Mesothelial cell of epicardium (in vitro differentiated cells): ENCODE results near the gene DLG5. TPM values are rescaled to one million over a fixed set of nuclear protein-coding genes. Genes with fewer than 3 reads are reported as not detected.

Source experiments
- DNase-seq, 2 experiments: peaks; one replicate each; pipeline ENCODE4 v3.0.0; 2021; ENCODE audit warnings: low spot score in 2 of 2; ENCODE audit not compliant: unreplicated experiment in 2 of 2
- H3K27ac Mint-ChIP-seq: 2 replicates; pipeline ENCODE4 v1.8.0; 2021; ENCODE audit warnings: mixed read lengths
- H3K27me3 Mint-ChIP-seq: 2 replicates; pipeline ENCODE4 v1.8.0; 2021; ENCODE audit warnings: low read depth, mixed read lengths
- H3K36me3 Mint-ChIP-seq: 2 replicates; pipeline ENCODE4 v1.8.0; 2021; ENCODE audit warnings: mixed read lengths
- H3K4me1 Mint-ChIP-seq: 2 replicates; pipeline ENCODE4 v1.8.0; 2021; ENCODE audit warnings: mixed read lengths
- H3K4me3 Mint-ChIP-seq: 2 replicates; pipeline ENCODE4 v1.8.0; 2021; ENCODE audit warnings: mild to moderate bottlenecking, moderate library complexity, mixed read lengths
- H3K9me3 Mint-ChIP-seq: 2 replicates; pipeline ENCODE4 v1.8.0; 2021; ENCODE audit warnings: mixed read lengths
- CTCF ChIP-seq: fragments of 200-600 bp; sonication (generic); IDR thresholded peaks from one replicate; pipeline ENCODE4 v1.5.0; 2021; ENCODE audit warnings: antibody characterized with exemption; ENCODE audit not compliant: unreplicated experiment
- total RNA-seq: library from RNA; stranded (reverse); gene quantifications from 3 replicates; pipeline ENCODE4 v1.2.1, GENCODE V29; 2021

Gene DLG5
- total RNA-seq, 1 donor from 2014 or later, result 82.2 TPM

DNA sequence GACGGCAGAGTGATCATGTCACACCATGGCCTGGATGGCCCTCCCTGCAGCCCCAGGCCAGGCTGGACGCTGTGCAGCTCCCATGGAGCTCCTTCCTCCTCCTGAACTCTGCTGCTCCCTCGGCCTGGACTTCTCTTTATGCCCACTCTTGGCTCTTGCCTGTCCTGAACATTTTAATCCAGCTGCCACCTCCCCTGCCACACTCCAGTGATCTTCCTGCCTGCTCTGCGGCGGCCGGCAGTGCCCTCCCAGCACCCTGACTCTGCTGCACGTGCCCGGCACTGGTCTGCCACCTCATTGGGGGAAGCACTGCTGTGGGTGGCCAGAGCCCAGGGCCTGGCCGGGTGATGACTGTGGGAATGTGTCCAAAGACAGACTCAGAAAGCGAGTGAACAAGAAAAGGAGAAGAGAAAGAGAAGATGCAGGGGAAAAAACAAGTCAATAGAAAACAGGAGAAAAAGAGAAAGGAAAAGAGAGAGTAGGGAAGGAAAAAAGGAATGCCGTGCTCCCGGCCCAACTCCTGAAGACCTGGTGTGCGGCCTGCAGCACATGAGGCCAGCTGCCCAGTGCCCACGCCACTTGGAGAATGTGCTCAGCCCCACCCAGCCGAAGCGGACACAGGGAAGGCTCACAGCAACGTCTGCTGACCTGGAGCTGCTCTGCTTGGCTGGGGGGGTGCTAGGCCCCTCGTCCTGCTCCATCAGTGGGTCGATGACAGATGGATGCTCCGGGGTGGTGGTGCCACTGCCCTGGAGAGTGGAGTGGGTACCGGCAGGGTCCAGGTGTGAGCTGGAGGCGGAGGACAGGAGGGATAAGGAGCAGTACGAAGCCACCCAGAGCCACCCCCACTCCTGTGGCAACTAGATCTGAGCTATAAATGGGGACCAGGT lies 115.9 kb downstream of the DLG5 start:
- no peak for TF ChIP-seq CTCF
- H3K9me3 Mint-ChIP-seq, result no peaks in the 10 kb centered on the region
- no peaks in the 10 kb centered on the region for H3K27me3 Mint-ChIP-seq
- no peak overlapping the region for H3K27ac Mint-ChIP-seq
- no peak for DNase-seq
- peaks cover 42% of the 10 kb centered on the region for H3K36me3 Mint-ChIP-seq
- H3K4me3 Mint-ChIP-seq, result no peak overlapping the region
- no peaks in the 10 kb centered on the region for H3K4me1 Mint-ChIP-seq

- H3K36me3 Mint-ChIP-seq, result peaks cover 44% of the 10 kb centered on the region
- no peak for DNase-seq
- no peak overlapping the region for H3K27ac Mint-ChIP-seq
- no peaks in the 10 kb centered on the region for H3K9me3 Mint-ChIP-seq
- no peaks in the 10 kb centered on the region for H3K4me1 Mint-ChIP-seq
- no peak overlapping the region for H3K4me3 Mint-ChIP-seq
- no peaks in the 10 kb centered on the region for H3K27me3 Mint-ChIP-seq
- TF ChIP-seq CTCF, result no peak
Measured at GRCh38 chr10:77809336-77809735, 117.2 kb downstream of the DLG5 start.

DNA sequence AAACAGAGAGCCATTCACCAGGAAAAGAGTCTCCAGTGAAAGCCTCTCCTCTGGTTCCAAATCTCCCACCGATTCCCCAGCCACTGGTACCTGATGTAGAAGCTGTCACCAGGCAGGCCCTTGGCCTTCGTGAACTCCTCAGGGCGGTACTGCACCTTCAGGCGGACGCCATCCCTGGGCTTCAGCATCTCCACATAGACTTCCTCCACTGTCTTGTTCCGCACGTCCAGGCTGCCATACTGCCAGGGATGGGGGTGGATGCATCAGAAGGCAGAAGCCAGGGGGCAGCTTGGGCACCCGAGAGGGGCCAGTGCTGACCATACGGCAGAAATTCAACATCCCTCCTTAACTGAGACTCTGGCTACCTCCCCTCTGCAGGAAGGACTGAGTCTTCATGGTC lies 118.8 kb downstream of the DLG5 start:
- DNase-seq, result no peak
- Mint-ChIP-seq H3K27me3 (no peaks in the 10 kb centered on the region), H3K27ac (no peak overlapping the region), H3K36me3 (peaks cover 40% of the 10 kb centered on the region), H3K9me3 (no peaks in the 10 kb centered on the region), H3K4me3 (no peak overlapping the region), H3K4me1 (no peaks in the 10 kb centered on the region)
- TF ChIP-seq CTCF, result no peak

- Mint-ChIP-seq H3K27ac (no peak overlapping the region), H3K4me3 (no peak overlapping the region), H3K9me3 (no peaks in the 10 kb centered on the region), H3K27me3 (no peaks in the 10 kb centered on the region), H3K4me1 (no peaks in the 10 kb centered on the region), H3K36me3 (peaks cover 40% of the 10 kb centered on the region)
- TF ChIP-seq CTCF, result no peak
- DNase-seq, result no peak
Measured at GRCh38 chr10:77806511-77807157, 119.9 kb downstream of the DLG5 start.

DNA sequence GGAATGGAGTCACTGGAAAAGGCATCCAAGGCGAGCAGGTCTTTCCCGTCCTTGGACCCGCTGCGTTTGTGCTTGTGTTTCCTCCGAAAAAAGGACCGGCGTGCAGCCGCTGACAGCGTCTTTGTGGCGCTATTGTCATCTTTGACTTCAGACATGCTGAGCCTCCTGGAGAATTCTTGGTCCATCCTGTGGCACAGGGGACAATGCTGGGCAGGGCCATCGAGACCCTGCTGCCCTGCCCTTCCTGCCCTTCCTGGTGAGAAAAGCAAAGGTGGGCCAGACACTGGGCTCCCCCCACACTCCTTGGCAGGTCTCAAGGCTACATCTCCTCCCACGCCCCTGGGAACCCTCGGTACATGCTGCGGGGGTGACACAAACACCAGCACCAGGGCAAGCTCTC lies 120.9 kb downstream of the DLG5 start:
- H3K27me3 Mint-ChIP-seq, result no peaks in the 10 kb centered on the region
- H3K9me3 Mint-ChIP-seq, result no peaks in the 10 kb centered on the region
- no peak for DNase-seq
- H3K4me3 Mint-ChIP-seq, result no peak overlapping the region
- H3K27ac Mint-ChIP-seq, result no peak overlapping the region
- TF ChIP-seq CTCF, result no peak
- no peaks in the 10 kb centered on the region for H3K4me1 Mint-ChIP-seq
- H3K36me3 Mint-ChIP-seq, result peaks cover 35% of the 10 kb centered on the region
